Neural crest cell (in vitro differentiated cells): Measurements from ENCODE around the gene HECW1. TPM values are rescaled to one million over a fixed set of nuclear protein-coding genes. Genes with fewer than 3 reads are reported as not detected.

ENCODE experiments used
- DNase-seq: peaks from one replicate; pipeline ENCODE4 v3.0.0; 2021; ENCODE audit warnings: low read depth, mixed read lengths, low spot score
- H3K27ac Mint-ChIP-seq: one replicate; pipeline ENCODE4 v1.8.0; 2021; ENCODE audit warnings: mild to moderate bottlenecking, mixed read lengths; ENCODE audit not compliant: unreplicated experiment
- H3K27me3 Mint-ChIP-seq: 2 replicates; pipeline ENCODE4 v1.8.0; 2021; ENCODE audit warnings: low read depth, mild to moderate bottlenecking, mixed read lengths
- H3K36me3 Mint-ChIP-seq: 2 replicates; pipeline ENCODE4 v1.8.0; 2021; ENCODE audit warnings: low read depth, mild to moderate bottlenecking, mixed read lengths
- H3K4me1 Mint-ChIP-seq: 2 replicates; pipeline ENCODE4 v1.8.0; 2021; ENCODE audit warnings: mixed read lengths
- H3K4me3 Mint-ChIP-seq: one replicate; pipeline ENCODE4 v1.8.0; 2021; ENCODE audit warnings: mild to moderate bottlenecking, mixed read lengths
- H3K9me3 Mint-ChIP-seq: 2 replicates; pipeline ENCODE4 v1.8.0; 2021; ENCODE audit warnings: mixed read lengths
- CTCF ChIP-seq: fragments of 200-600 bp; sonication (generic); conservative IDR thresholded peaks from 2 replicates; pipeline ENCODE4 v1.5.0; 2021; ENCODE audit warnings: antibody characterized with exemption, mild to moderate bottlenecking
- total RNA-seq: library from RNA; stranded (reverse); gene quantifications from 2 replicates; pipeline ENCODE4 v1.2.1, GENCODE V29; 2021

The HECW1 gene
- total RNA-seq, 1 donor from 2014 or later = 3.6 TPM

- Mint-ChIP-seq H3K36me3 (no peaks in the 10 kb centered on the region), H3K4me3 (no peak overlapping the region), H3K4me1 (no peaks in the 10 kb centered on the region), H3K27ac (no peak overlapping the region), H3K9me3 (peaks cover 2% of the 10 kb centered on the region), H3K27me3 (peaks cover 7% of the 10 kb centered on the region)
- no peak for TF ChIP-seq CTCF
- DNase-seq = no peak
Observed at GRCh38 chr7:43575506-43575905, 463.1 kb downstream of the HECW1 start.

DNA sequence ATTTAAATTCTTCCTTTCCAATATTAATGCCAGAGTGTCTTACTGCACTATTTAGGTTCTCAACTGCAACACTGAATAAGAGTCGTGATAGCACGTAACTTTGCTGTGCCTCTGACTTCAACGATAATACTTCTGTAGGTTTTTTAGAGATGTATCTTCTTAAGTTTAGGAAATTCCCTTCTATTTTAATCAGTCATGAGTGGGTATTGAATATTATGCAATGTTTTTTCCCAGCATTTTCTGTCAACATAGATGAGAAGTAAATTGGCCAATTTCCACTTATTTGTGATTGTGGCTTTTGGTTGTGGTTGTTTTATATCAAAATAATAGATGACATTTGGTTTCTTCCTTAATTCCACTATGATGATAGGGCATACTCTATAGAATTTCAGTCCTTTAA lies 463.8 kb downstream of the HECW1 start:
- Mint-ChIP-seq H3K4me3 (no peak overlapping the region), H3K27ac (no peak overlapping the region)

DNA sequence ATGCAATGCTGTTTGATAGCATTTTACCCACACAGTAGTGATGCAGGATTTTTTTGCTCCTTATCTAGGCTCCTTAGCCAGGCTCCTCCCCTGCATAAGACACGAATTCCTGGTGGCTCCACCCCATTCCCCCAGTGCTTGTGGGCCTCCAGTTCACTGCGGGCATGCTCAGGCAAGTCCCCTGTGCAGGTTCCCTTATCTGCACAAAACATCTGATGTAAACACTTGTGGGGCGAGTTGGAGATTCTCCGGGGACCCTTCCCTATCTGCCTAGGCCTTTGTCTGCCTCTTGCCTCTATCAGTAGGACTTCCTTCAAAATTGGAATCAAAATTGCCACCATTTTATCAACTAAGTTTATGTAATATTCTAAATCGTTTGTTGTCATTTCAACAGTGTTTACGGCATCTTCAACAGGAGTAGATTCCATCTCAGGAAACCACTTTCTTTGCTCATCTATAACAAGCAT lies 465.1 kb downstream of the HECW1 start:
- Mint-ChIP-seq H3K9me3 (peaks cover 2% of the 10 kb centered on the region), H3K36me3 (no peaks in the 10 kb centered on the region), H3K4me1 (peaks cover 3% of the 10 kb centered on the region), H3K4me3 (no peak overlapping the region), H3K27me3 (peaks cover 27% of the 10 kb centered on the region), H3K27ac (no peak overlapping the region)
- no peak for DNase-seq
- TF ChIP-seq CTCF = no peak

More for the DNA sequence above, 463.8 kb downstream of the HECW1 start:
- H3K27me3 Mint-ChIP-seq = peaks cover 15% of the 10 kb centered on the region
- no peak for TF ChIP-seq CTCF
- H3K36me3 Mint-ChIP-seq = no peaks in the 10 kb centered on the region
- peaks cover 2% of the 10 kb centered on the region for H3K9me3 Mint-ChIP-seq
- no peak for DNase-seq
- H3K4me1 Mint-ChIP-seq = no peaks in the 10 kb centered on the region

GRCh38 chr7:43582503-43583423 lies 470.3 kb downstream of the HECW1 start, which contains the start of gene STK17A:
Gene STK17A, plus strand, starts transcription at chr7:43583108. Its CDS starts 136 bp downstream, at chr7:43583244.
- Mint-ChIP-seq H3K9me3 (peaks cover 2% of the 10 kb centered on the region), H3K27me3 (peaks cover 31% of the 10 kb centered on the region), H3K4me1 (peaks cover 21% of the 10 kb centered on the region), H3K27ac (no peak within 1 kb of the TSS), H3K4me3 (peak within 1 kb of the TSS; percentile 97), H3K36me3 (no peaks in the 10 kb centered on the region)
- peak; percentile 92 for DNase-seq
- peak; percentile 93 for TF ChIP-seq CTCF

DNA sequence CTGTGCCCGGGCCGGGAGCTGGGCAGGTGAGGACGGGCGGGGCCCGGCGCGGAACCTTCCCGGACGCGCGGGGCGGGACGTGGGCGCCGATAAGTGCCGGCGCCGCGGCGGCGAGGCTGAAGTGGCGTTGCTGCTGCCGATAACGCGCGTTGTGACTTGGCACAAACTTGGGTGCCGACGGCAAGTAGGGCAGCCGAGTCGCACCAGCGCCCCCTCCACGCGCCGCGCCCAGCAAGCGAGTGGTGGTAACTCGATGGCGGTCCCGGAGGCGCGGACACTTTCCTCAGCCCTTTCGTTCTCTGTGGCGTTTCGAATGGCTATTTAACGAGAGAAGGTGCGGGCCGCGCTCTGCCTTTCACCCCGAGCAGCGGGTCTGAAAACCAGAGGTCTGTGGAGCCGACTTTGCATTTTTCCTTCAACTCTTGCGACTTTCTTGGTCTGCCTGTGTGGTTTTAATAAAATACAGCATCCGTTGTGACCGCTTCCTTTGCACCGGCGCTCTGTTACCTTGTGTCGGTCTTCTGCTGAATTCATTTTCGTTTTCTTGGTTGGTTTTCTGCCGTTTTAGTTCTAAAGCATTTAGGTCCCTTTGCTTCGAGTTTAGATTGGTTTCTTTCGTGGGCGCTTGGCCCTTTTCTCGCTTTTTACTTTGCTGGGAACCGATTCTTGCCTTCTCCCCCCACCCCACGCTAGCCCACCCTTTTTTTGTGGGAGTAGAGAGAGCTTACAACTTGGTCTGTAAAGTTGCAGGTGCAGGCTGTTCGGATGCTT lies 471.2 kb downstream of the HECW1 start:
- Mint-ChIP-seq H3K27ac (no peak overlapping the region), H3K27me3 (peaks cover 31% of the 10 kb centered on the region), H3K36me3 (no peaks in the 10 kb centered on the region), H3K4me1 (peaks cover 21% of the 10 kb centered on the region), H3K9me3 (peaks cover 2% of the 10 kb centered on the region), H3K4me3 (peak overlapping the region; percentile 97)
- TF ChIP-seq CTCF = peak; percentile 29
- peak; percentile 41 for DNase-seq
